ENCODE data around the gene THAP10.

GRCh38 chr15:70876683-70877082 lies 15.6 kb downstream of the THAP10 start:
- TF ChIP-seq CTCF (IDR thresholded peaks at IDR 0.05; ENCODE audit: poor library complexity) (no peak), EZH2 (IDR thresholded peaks at IDR 0.05; ENCODE audit: borderline replicate concordance) (no peak)
